ENCODE data around the gene SCRN2.

- no peak for TF ChIP-seq CTCF (IDR thresholded peaks at IDR 0.05; ENCODE audit: extremely low read depth in 1 of 2, insufficient read depth in 1 of 2, low read depth in 1 of 2, low read length in 2 of 2)
- TF ChIP-seq MYC (IDR thresholded peaks at IDR 0.05; ENCODE audit: low read depth, low read length): no peak
Measured at GRCh38 chr17:47884427-47884740, 43.3 kb upstream of the SCRN2 start.

Measured in endothelial cell of umbilical vein (primary cell).